ENCODE results near the gene PNPLA2.

The PNPLA2 gene

GRCh38 chr11:832529-833113 is 13.9 kb downstream of the PNPLA2 start, which contains the start of gene CD151:
TSS of gene CD151 (plus strand) at chr11:832952. CDS start at chr11:836070, 3,118 bp downstream.
- peak; percentile 52 to 60 for DNase-seq

- no peak for DNase-seq
Measured at GRCh38 chr11:833114-833791, 14.5 kb downstream of the PNPLA2 start.

GRCh38 chr11:833849-834311 is 15.2 kb downstream of the PNPLA2 start:
- DNase-seq = no peak

- DNase-seq = no peak
Measured at GRCh38 chr11:834371-835316, 15.9 kb downstream of the PNPLA2 start.

- DNase-seq = no peak
Measured at GRCh38 chr11:836274-836673, 17.6 kb downstream of the PNPLA2 start.

- no peak for DNase-seq
Measured at GRCh38 chr11:836700-837099, 18.0 kb downstream of the PNPLA2 start.

- DNase-seq = no peak
Measured at GRCh38 chr11:837189-837989, 18.7 kb downstream of the PNPLA2 start.

- no peak for DNase-seq
Measured at GRCh38 chr11:837990-838307, 19.2 kb downstream of the PNPLA2 start.

GRCh38 chr11:838441-839279 is 19.9 kb downstream of the PNPLA2 start:
- DNase-seq = no peak

- DNase-seq = no peak
Measured at GRCh38 chr11:839280-839623, 20.5 kb downstream of the PNPLA2 start.

GRCh38 chr11:839875-840617 is 21.3 kb downstream of the PNPLA2 start:
- DNase-seq = no peak

GRCh38 chr11:841981-842369 is 23.3 kb downstream of the PNPLA2 start:
- DNase-seq = no peak

- peak; percentile 79 to 90 for DNase-seq
Measured at GRCh38 chr11:842370-843002, 23.8 kb downstream of the PNPLA2 start, which contains the start of the genes POLR2L and TSPAN4. TSS of gene POLR2L (minus strand) at chr11:842529. CDS start at chr11:842508, 21 bp downstream. TSS of gene TSPAN4 (plus strand) at chr11:842852. CDS start at chr11:850305, 7,453 bp downstream.

- no peak for DNase-seq
Measured at GRCh38 chr11:843086-843734, 24.5 kb downstream of the PNPLA2 start.

- no peak for DNase-seq
Measured at GRCh38 chr11:843818-844692, 25.3 kb downstream of the PNPLA2 start.

GRCh38 chr11:844693-845644 is 26.3 kb downstream of the PNPLA2 start:
- no peak for DNase-seq

GRCh38 chr11:845872-846495 is 27.3 kb downstream of the PNPLA2 start:
- DNase-seq = no peak

Data from stimulated activated CD4-positive, alpha-beta T cell treated with anti-CD3 and anti-CD28 coated beads, Interleukin-4, amount 100 ng/mL, for 4 hours (primary cell).